ENCODE measurements around the gene EID2B. TPM values are rescaled to one million over a fixed set of nuclear protein-coding genes. Genes with fewer than 3 reads are reported as not detected.

EID2B gene
- total RNA-seq, 1 experiment from 2014 or later, result 4.3 TPM

- no peak for DNase-seq (ENCODE audit: low read depth, low spot score)
These were observed 51.5 kb downstream of the EID2B start for GRCh38 chr19:39481229-39481545.

More at GRCh38 chr19:39481229-39481545, 51.5 kb downstream of the EID2B start:
- in situ Hi-C loops (cut with HindIII; ENCODE audit: low pct_unique_long_range_greater_than_20kb, low sequenced_read_pairs), result no loop called here

Other genes with a start within 250 kb of the EID2B start
- not detected in 2 replicates for gene IFNL1, start 236.4 kb downstream of the EID2B start, total RNA-seq (2014; rRNA removed; shearing (Covaris generic))
- 1.6 TPM in 2 replicates for gene LRFN1, start 212.0 kb downstream of the EID2B start, total RNA-seq (2014; rRNA removed; shearing (Covaris generic))
- gene GMFG, start 196.8 kb downstream of the EID2B start, total RNA-seq (2014; rRNA removed; shearing (Covaris generic)), result 0.58 and 0.88 TPM in 2 replicates
- gene SAMD4B, start 190.4 kb downstream of the EID2B start, total RNA-seq (2014; rRNA removed; shearing (Covaris generic)), result 69.9 and 78.5 TPM in 2 replicates
- 21.3 and 29.6 TPM in 2 replicates for gene PAF1, start 141.7 kb downstream of the EID2B start, total RNA-seq (2014; rRNA removed; shearing (Covaris generic))
- 20.9 and 23.2 TPM in 2 replicates for gene MED29, start 141.5 kb downstream of the EID2B start, total RNA-seq (2014; rRNA removed; shearing (Covaris generic))
- gene ZFP36, start 126.0 kb downstream of the EID2B start, total RNA-seq (2014; rRNA removed; shearing (Covaris generic)), result 2.6 and 3.1 TPM in 2 replicates
- gene PLEKHG2, start 120.2 kb downstream of the EID2B start, total RNA-seq (2014; rRNA removed; shearing (Covaris generic)), result 22.3 and 27.2 TPM in 2 replicates
- 66.0 and 110 TPM in 2 replicates for gene RPS16, start 96.9 kb downstream of the EID2B start, total RNA-seq (2014; rRNA removed; shearing (Covaris generic))
- gene SUPT5H, start 87.3 kb downstream of the EID2B start, total RNA-seq (2014; rRNA removed; shearing (Covaris generic)), result 98.8 and 113 TPM in 2 replicates
- 431 and 474 TPM in 2 replicates for gene TIMM50, start 52.0 kb downstream of the EID2B start, total RNA-seq (2014; rRNA removed; shearing (Covaris generic))
- gene DLL3, start 33.9 kb downstream of the EID2B start, total RNA-seq (2014; rRNA removed; shearing (Covaris generic)), result 42.4 and 45.3 TPM in 2 replicates
- gene SELENOV, start 17.7 kb downstream of the EID2B start, total RNA-seq (2014; rRNA removed; shearing (Covaris generic)), result not detected in 2 replicates
- 16.7 and 20.7 TPM in 2 replicates for gene EID2, start 7.3 kb upstream of the EID2B start, total RNA-seq (2014; rRNA removed; shearing (Covaris generic))
- not detected in 2 replicates for gene LGALS13, start 69.7 kb upstream of the EID2B start, total RNA-seq (2014; rRNA removed; shearing (Covaris generic))
- not detected in 2 replicates for gene LGALS16, start 123.1 kb upstream of the EID2B start, total RNA-seq (2014; rRNA removed; shearing (Covaris generic))
- gene LGALS14, start 171.6 kb upstream of the EID2B start, total RNA-seq (2014; rRNA removed; shearing (Covaris generic)), result not detected in 2 replicates
- gene CLC, start 205.2 kb upstream of the EID2B start, total RNA-seq (2014; rRNA removed; shearing (Covaris generic)), result not detected in 2 replicates
- gene LEUTX, start 246.0 kb upstream of the EID2B start, total RNA-seq (2014; rRNA removed; shearing (Covaris generic)), result not detected in 2 replicates